ENCODE measurements around the gene ZNF490. TPM values are rescaled to one million over a fixed set of nuclear protein-coding genes. Genes with fewer than 3 reads are reported as not detected.
"Not testable (repeated sequence)": the region's sequence is repeated elsewhere in the genome, so short reads cannot be mapped to it uniquely, and the experiment has no call there.

The ZNF490 gene
- total RNA-seq, 1 experiment from 2014 or later: 3.5 TPM

DNA sequence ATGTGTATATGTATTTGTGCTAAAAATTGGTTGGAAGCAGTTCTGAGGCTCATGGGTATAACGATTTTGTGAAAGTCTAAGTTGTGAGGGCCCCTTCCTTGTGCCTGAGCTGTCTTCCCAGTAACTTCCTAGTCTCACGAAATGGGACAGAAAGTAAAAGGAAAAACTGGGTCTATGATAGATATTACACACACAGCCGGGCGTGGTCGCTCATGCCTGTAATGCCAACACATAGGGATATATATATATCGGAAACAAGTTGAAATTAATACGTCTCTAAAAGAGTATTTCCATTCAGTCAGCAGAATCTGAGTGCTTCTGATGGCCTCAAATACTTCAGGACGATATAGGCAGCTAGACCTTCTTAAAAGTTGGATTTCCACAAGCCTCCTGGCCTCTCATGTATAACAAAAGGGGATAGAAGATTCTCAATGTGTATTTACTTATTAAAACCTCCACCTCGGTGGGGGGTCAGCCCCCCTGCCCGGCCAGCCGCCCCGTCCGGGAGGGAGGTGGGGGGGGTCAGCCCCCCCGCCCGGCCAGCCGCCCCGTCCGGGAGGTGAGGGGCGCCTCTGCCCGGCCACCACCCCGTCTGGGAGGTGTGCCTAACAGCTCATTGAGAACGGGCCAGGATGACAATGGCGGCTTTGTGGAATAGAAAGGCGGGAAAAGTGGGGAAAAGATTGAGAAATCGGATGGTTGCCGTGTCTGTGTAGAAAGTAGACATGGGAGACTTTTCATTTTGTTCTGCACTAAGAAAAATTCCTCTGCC is 10.8 kb upstream of the ZNF490 start:
- not testable (repeated sequence) for DNase-seq (ENCODE audit: low read depth)

- no peak for DNase-seq (ENCODE audit: low read depth)
Measured at GRCh38 chr19:12617646-12618045, 7.0 kb upstream of the ZNF490 start.

DNA sequence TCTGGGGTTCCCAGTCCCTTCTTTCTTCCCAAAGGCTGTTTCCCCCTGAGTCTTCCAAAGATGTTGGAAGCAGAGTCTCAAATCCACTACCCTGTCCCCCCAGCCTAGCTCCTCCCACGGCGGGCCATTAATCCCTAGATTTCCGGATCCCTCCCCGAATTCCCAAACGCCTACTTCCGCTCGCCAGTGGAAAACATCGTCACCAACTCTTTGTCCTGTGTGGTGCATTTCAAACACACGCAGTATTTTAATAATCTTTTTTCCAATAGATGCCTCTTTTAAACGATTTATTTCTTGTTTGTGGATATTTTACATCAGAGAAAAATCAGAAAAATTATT is 717 bp upstream of the ZNF490 start:
- DNase-seq (ENCODE audit: low read depth): peak; percentile 79

DNA sequence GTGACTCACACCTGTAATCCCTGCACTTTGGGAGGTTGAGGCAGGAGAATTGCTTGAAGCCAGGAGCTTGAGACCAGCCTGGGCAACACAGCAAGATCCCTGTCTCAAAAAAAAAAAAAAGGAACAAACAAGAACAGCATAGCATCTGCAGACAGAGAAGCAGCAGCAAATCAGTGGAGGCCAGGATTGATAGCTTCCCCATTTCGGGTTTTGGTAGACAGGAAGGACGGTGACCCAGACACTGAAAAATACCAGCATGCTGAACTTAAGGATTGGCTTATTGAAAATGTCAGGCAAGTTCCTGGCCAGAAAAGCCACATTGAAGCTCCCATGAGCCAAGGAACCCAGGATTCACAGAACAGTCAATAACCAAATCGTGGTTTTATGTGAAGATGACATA is 3.0 kb downstream of the ZNF490 start:
- DNase-seq (ENCODE audit: low read depth): no peak

DNA sequence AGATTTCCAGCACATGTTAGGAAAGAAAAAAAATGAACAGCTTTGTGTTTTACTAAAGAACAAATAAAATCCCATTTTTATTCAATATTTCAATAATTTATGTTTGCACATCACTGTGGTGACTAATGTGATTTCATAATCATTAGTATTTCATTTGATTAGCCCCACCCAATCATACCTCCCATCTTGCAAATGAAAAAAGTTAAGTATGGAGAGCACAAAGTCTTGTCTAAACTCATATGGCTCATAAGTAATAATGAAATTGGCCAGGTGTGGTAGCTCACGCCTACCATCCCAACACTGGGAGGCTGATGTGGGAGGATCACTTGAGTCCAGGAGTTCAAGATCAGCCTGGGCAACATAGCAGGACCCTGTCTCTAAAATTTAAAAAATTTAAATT is 3.8 kb downstream of the ZNF490 start:
- no peak for DNase-seq (ENCODE audit: low read depth)

GRCh38 chr19:12603714-12604113 is 6.9 kb downstream of the ZNF490 start:
- peak; percentile 11 for DNase-seq (ENCODE audit: low read depth)

- DNase-seq (ENCODE audit: low read depth): no peak
Measured at GRCh38 chr19:12597594-12597993, 13.0 kb downstream of the ZNF490 start.

DNA sequence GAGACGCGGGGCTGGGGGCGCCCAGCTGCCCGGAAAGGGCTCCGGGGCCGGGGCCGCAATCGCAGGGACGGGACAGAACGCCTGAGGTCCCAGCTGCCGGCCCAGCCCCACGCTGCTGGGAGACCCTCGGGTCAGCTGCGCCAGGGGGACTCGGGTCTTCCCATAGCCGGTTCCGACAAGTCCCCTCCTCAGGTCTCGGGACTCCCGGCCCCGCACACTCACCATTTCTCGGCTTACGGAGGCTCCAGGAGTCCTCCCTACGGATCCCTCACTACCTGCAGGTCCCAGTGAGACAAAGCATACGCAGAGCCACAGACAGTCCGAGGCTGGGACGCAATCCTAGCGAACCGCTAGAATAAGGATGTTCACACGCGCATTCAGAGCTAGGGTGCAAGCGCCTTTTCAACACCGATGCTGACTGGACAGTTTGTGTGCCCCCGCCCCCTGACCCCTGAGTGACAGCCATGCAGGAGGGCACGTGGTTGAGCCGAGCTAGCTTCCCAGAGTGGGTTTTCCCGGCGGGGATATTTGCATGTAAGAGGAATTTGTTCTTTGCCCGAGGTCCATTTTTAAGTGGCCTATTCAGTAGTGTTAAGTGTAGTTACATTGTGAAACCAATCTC is 13.6 kb downstream of the ZNF490 start:
- no peak for DNase-seq (ENCODE audit: low read depth)

DNA sequence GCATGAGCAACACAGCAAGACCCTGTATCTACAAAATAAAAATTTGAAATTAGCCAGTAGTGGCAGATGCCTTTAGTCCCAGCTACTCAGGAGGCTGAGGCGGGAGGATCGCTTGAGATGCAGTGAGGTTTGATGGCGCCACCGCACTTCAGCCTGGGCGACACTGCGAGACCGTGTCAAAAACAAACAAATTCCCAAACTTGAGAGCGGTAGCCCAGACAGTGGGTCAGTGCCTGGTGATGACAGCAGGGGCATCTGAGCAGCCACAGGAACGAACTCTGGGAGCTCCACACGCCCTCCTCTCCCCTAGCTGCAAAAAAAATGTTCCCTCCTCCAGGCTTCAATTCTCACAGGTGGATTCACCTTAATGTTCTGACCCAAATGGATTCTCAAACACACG is 14.1 kb downstream of the ZNF490 start:
- no peak for DNase-seq (ENCODE audit: low read depth)

- DNase-seq (ENCODE audit: low read depth): no peak
Measured at GRCh38 chr19:12581100-12581499, 29.5 kb downstream of the ZNF490 start.

- DNase-seq (ENCODE audit: low read depth): peak; percentile 19
Measured at GRCh38 chr19:12580180-12580694, 30.4 kb downstream of the ZNF490 start.

- no peak for DNase-seq (ENCODE audit: low read depth)
Measured at GRCh38 chr19:12578641-12579040, 32.0 kb downstream of the ZNF490 start.

- no peak for DNase-seq (ENCODE audit: low read depth)
Measured at GRCh38 chr19:12574036-12574435, 36.6 kb downstream of the ZNF490 start.

DNA sequence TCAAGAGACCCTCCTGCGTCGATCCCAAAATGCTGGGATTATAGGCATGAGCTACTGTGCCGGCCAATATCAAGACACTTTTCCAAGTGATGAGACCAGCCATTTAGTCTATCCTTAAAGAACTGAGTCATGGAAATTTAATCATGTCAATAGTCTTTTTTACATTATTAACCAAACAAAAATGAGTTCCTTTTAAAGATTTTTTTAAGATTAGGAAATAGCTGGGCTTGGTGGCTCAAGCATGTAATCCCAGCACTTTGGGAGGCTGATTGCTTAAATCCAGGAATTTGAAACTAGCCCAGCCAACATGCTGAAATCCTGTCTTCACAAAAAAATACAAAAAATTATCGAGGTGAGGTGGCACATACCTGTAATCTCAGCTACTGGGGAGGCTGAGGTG is 42.7 kb downstream of the ZNF490 start:
- no peak for DNase-seq (ENCODE audit: low read depth)

GRCh38 chr19:12566380-12566779 is 44.2 kb downstream of the ZNF490 start:
- DNase-seq (ENCODE audit: low read depth): not testable (repeated sequence)

- DNase-seq (ENCODE audit: low read depth): peak; percentile 88
Measured at GRCh38 chr19:12564016-12564664, 46.5 kb downstream of the ZNF490 start.

DNA sequence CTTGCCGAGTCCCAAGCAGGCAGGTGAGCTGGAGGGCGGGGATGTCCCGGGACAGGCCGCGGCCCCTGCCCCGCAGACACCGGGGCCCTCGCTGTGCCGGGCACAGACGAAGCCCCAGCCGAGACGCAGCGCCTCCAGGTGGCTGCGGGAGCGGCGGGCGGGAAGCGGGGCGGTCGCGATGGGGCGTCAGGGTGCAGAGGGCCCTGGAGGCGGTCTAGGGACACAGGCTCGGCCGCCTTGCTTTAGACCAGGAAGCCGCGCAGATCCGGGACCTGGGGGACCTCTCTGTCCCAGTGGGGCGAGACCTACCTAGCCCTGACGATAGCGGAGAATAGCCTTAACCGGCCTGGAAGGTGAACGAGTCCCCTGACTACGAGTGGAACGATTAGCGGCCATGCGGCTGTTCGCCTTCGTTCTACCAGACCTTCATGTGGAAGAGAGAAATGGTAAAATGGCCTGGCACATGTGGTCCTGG is 55.1 kb downstream of the ZNF490 start:
- DNase-seq (ENCODE audit: low read depth): no peak

- peak; percentile 99 for DNase-seq (ENCODE audit: low read depth)
Measured at GRCh38 chr19:12551060-12551832, 59.4 kb downstream of the ZNF490 start, which contains the start of gene ZNF564. TSS of gene ZNF564 (minus strand) at chr19:12551482. CDS start at chr19:12551332, 150 bp downstream.

GRCh38 chr19:12546903-12547302 is 63.7 kb downstream of the ZNF490 start:
- no peak for DNase-seq (ENCODE audit: low read depth)

DNA sequence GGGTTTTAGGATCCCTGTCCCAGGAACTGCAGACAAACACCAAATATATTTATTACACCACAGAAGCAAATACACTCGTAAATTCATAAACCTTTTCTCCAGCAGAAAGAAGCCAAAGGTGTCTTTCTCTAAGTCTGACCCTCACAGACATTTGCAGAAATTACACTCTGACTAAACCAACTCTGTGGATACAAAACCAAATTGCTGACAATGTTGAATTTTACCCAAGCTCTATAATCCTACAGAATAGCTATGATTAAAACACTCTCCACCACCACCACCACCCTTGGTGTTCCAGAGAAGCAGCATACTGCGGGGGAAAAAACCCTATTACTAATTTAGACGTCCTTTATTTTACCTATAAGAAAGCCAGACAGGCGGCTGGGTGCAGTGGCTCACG is 64.5 kb downstream of the ZNF490 start:
- no peak for DNase-seq (ENCODE audit: low read depth)

DNA sequence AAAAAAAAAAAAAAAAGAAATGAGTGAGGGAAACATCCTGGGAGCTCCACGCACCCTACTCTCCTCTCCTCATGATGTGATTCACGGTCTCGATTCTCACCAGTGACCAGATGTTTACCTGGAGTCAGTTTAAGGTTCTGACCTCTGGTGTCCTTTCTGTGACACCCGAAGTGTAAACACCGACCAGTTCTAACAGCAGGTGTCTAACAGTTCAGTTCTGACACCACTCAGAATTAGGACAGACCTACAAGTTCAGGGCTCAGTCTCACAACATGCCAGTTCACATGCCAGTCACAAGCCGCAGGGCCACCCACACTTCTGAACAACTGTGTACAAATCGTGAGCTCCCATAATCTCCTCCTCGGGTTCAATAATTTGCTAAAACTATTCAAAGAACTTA is 65.3 kb downstream of the ZNF490 start:
- no peak for DNase-seq (ENCODE audit: low read depth)

DNA sequence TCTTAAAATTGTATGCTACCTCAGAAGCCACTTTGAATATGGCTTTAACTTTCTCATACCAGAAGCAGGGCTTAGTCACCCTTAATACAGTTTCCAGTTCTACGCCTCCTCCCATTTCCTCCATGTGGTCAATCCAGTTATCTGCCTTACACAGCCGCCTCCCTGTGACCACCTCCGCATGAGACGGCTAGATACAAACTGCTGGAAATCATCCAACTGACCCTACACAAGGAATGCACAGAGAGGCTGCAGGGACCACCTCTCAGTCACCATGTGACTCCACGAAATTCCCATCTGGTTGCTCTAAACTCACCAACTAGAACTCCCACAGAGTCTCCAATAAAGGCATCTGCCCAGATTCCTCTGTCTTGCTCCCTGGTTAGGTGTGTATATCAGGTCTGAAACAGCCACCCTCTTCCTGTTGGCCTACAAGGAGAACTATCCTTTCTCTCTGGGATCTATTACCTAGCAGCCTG is 66.2 kb downstream of the ZNF490 start:
- peak; percentile 37 for DNase-seq (ENCODE audit: low read depth)
